T-helper 2 cell treated with Interferon-gamma antibody and Interleukin-4, amounts not matched to agents 5 μg/mL and 100 μg/mL, for 36 hours (primary cell): ENCODE data around the gene IMPG1.

Source experiments
- DNase-seq: peaks from one replicate; pipeline ENCODE4 v3.0.0; 2021; ENCODE audit warnings: low spot score
- H3K27ac Mint-ChIP-seq: one replicate; pipeline ENCODE4 v1.8.0; 2021; ENCODE audit warnings: mild to moderate bottlenecking, mixed read lengths
- H3K27me3 Mint-ChIP-seq: one replicate; pipeline ENCODE4 v1.8.0; 2021; ENCODE audit warnings: low read depth, mixed read lengths
- H3K36me3 Mint-ChIP-seq: one replicate; pipeline ENCODE4 v1.8.0; 2021; ENCODE audit warnings: low read depth, mixed read lengths
- H3K4me1 Mint-ChIP-seq: one replicate; pipeline ENCODE4 v1.8.0; 2021; ENCODE audit warnings: low read depth, mixed read lengths
- H3K4me3 Mint-ChIP-seq: one replicate; pipeline ENCODE4 v1.8.0; 2022; ENCODE audit warnings: mild to moderate bottlenecking, moderate library complexity, mixed read lengths
- H3K9me3 Mint-ChIP-seq: one replicate; pipeline ENCODE4 v1.8.0; 2021; ENCODE audit warnings: mixed read lengths

Gene IMPG1

GRCh38 chr6:75893776-75894152 lies 178.7 kb downstream of the IMPG1 start:
- Mint-ChIP-seq H3K9me3 (no peaks in the 10 kb centered on the region), H3K4me1 (no peaks in the 10 kb centered on the region), H3K36me3 (no peaks in the 10 kb centered on the region), H3K4me3 (no peak overlapping the region), H3K27ac (no peak overlapping the region), H3K27me3 (no peaks in the 10 kb centered on the region)
- no peak for DNase-seq

GRCh38 chr6:75893058-75893775 lies 179.2 kb downstream of the IMPG1 start:
- Mint-ChIP-seq H3K36me3 (no peaks in the 10 kb centered on the region), H3K4me1 (no peaks in the 10 kb centered on the region), H3K27me3 (no peaks in the 10 kb centered on the region), H3K4me3 (no peak overlapping the region), H3K27ac (no peak overlapping the region), H3K9me3 (no peaks in the 10 kb centered on the region)
- DNase-seq, result no peak

GRCh38 chr6:75892384-75892783 lies 180.1 kb downstream of the IMPG1 start:
- H3K4me3 Mint-ChIP-seq, result no peak overlapping the region
- no peaks in the 10 kb centered on the region for H3K27me3 Mint-ChIP-seq
- no peaks in the 10 kb centered on the region for H3K4me1 Mint-ChIP-seq
- H3K27ac Mint-ChIP-seq, result no peak overlapping the region
- H3K9me3 Mint-ChIP-seq, result no peaks in the 10 kb centered on the region
- DNase-seq, result no peak
- no peaks in the 10 kb centered on the region for H3K36me3 Mint-ChIP-seq

GRCh38 chr6:75884822-75885221 lies 187.6 kb downstream of the IMPG1 start:
- Mint-ChIP-seq H3K9me3 (no peaks in the 10 kb centered on the region), H3K27me3 (no peaks in the 10 kb centered on the region), H3K4me1 (no peaks in the 10 kb centered on the region), H3K27ac (no peak overlapping the region), H3K36me3 (no peaks in the 10 kb centered on the region), H3K4me3 (no peak overlapping the region)
- DNase-seq, result no peak

GRCh38 chr6:75882734-75883133 lies 189.7 kb downstream of the IMPG1 start:
- H3K27me3 Mint-ChIP-seq, result no peaks in the 10 kb centered on the region

GRCh38 chr6:75880305-75880704 lies 192.2 kb downstream of the IMPG1 start:
- Mint-ChIP-seq H3K36me3 (no peaks in the 10 kb centered on the region), H3K4me1 (no peaks in the 10 kb centered on the region), H3K4me3 (no peak overlapping the region), H3K27me3 (no peaks in the 10 kb centered on the region), H3K27ac (no peak overlapping the region), H3K9me3 (no peaks in the 10 kb centered on the region)
- no peak for DNase-seq

More at GRCh38 chr6:75882734-75883133, 189.7 kb downstream of the IMPG1 start:
- no peaks in the 10 kb centered on the region for H3K36me3 Mint-ChIP-seq
- H3K9me3 Mint-ChIP-seq, result no peaks in the 10 kb centered on the region
- no peaks in the 10 kb centered on the region for H3K4me1 Mint-ChIP-seq
- no peak for DNase-seq
- H3K4me3 Mint-ChIP-seq, result no peak overlapping the region
- H3K27ac Mint-ChIP-seq, result no peak overlapping the region

- H3K27me3 Mint-ChIP-seq, result no peaks in the 10 kb centered on the region
- no peak overlapping the region for H3K4me3 Mint-ChIP-seq
- H3K4me1 Mint-ChIP-seq, result no peaks in the 10 kb centered on the region
- no peaks in the 10 kb centered on the region for H3K36me3 Mint-ChIP-seq
- no peak for DNase-seq
- H3K27ac Mint-ChIP-seq, result no peak overlapping the region
- no peaks in the 10 kb centered on the region for H3K9me3 Mint-ChIP-seq
Measured at GRCh38 chr6:75876152-75876551, 196.3 kb downstream of the IMPG1 start.

- Mint-ChIP-seq H3K4me3 (no peak overlapping the region), H3K27ac (no peak overlapping the region), H3K36me3 (no peaks in the 10 kb centered on the region), H3K9me3 (no peaks in the 10 kb centered on the region), H3K27me3 (no peaks in the 10 kb centered on the region), H3K4me1 (no peaks in the 10 kb centered on the region)
- DNase-seq, result no peak
Measured at GRCh38 chr6:75874224-75874623, 198.2 kb downstream of the IMPG1 start.
